Stimulated activated CD4-positive, alpha-beta T cell treated with anti-CD3 and anti-CD28 coated beads, Interleukin-12 subunit alpha, Interleukin-12 subunit beta, amount 100 ng/mL, for 48 hours (primary cell): Measurements from ENCODE around the gene SH2B2.
"Not testable (repeated sequence)": the region's sequence is repeated elsewhere in the genome, so short reads cannot be mapped to it uniquely, and the experiment has no call there.

Experiments used
- DNase-seq, 3 donors: peaks; one replicate each; pipeline ENCODE4 v3.0.0-alpha.2; 2020; ENCODE audit warnings: low read depth in 2 of 3, low spot score in 1 of 3

SH2B2 gene

GRCh38 chr7:102305414-102306268 is 19.0 kb downstream of the SH2B2 start:
- no peak for DNase-seq

DNA sequence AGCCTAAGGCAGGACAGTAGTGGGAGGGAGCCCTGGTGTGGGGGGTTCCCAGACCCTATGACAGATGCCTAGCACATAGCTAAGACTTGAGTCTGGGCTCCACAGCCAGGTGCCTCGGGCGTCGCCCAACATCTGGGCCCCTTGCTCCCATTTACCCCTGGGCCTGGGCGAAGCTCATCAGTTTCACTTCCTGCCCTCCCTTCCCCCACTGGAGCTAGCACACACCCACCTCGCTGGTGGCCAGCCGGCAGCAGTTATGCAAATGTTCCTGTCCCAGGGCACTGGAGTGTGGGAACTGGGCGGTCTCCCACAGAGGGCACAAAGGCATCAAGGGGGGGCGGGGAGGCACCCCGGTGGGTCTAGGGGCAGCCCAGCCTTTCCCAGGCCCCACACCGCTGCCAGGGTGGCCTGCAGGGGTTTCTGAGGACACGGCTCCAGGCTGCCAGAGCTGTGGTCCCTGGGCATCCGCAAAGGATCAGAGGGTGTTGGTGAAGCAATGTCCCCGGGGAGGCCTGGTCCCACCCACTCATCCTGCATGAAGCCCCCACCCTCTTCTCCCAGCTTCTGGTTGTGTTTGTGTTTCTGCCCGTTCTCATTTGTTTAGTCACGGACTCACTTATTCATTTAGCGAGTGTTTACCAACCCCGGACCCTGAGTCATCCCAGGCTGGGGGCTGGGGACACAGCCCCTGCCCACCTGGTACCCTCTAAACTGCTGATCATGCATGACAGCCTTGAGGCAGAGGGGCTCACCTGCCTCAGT is 20.4 kb downstream of the SH2B2 start:
- DNase-seq = no peak

DNA sequence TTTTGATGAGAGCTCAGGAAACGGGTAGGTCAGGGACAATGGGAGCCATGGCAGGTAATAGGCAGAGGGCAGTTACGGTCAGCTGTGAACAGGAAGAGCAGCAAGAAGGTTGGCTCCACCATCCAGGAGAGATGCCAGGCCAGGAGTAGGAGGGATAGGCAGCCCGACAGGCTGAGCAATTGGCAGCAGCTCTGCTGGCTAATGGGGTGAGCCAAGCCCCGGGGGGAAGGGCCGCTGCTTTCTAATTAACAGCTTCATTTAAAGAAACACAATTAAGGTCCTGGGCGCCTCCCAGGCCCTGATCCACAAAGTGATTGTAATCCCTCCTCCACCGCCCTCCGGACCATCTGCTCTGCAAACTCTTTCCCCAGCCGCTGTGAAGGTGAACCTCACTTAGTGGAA is 23.7 kb downstream of the SH2B2 start:
- DNase-seq = no peak

DNA sequence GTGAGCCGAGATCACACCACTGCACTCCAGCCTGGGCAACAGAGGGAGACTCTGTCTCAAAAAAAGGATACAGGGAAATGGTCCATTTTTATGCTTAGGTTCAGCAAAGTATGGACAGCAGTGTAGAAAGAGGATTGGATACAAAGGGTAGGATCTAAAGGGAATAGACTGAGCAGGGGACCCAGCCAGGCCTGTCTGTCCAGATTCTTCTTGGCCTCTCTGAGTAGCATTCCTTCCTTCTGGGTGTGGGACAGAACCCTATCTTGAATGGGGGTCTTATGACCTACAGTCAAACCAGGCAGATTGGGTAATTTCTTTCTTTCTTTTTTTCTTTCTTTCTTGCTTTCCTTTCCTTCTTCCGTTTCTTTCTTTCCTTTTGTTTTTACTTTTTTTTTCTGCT is 25.6 kb downstream of the SH2B2 start:
- no peak for DNase-seq

DNA sequence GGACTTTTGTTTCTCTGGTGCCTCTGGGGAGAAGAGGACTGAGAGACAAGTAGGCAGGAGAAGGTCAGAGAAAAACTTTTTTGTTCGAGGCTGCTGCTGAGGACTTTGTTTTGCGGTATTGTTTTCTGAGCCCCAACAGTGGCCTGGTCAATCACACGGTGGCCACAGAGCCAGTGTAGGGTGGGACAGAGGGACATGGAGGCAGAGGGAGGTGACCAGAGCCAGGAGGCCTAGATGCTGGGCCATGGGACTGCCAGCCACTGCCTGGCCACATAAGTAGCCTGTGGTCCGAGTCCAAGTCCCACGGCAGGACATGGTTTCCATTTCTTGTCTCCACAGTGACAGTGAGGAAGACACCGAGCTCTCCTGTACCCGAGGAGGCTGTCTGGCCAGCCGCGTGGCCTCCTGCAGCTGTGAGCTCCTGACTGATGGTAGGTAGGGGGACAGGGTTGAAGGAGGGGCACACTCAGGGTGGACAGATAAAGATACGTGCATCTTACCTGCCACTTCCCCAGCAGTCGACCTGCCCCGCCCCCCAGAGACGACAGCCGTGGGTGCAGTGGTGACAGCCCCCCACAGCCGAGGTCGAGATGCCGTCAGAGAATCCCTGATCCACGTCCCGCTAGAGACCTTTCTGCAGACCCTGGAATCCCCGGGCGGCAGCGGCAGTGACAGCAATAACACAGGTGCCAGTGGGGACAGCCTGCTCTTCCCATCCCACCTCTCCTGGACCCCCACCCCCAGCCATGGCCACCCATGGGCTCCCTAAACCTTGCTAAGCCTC is 27.5 kb downstream of the SH2B2 start:
- no peak for DNase-seq

- no peak for DNase-seq
These were observed 30.8 kb downstream of the SH2B2 start for GRCh38 chr7:102317231-102318059.

- DNase-seq = no peak
These were observed 31.9 kb downstream of the SH2B2 start for GRCh38 chr7:102318482-102318971.

DNA sequence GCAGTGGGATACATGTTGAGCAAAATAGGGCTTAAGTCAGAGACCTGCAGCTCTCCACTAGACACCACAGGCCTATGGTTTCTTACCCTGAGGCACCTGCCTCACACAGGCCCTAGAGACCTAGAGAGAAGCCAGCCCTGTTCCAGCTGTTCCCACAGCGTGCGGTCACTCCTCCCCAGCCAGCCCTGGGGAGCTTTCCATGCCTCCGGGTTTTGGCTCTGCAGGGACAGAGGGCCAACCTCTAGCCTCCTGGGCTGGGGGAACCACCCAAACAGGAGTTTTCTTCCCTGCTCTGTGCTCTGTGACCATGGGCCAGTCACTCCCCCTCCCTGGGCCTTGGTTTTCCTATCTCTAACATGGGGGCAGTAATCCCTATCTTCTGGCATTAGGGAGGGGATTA is 33.0 kb downstream of the SH2B2 start:
- no peak for DNase-seq

GRCh38 chr7:102320181-102320580 is 33.5 kb downstream of the SH2B2 start:
- no peak for DNase-seq

DNA sequence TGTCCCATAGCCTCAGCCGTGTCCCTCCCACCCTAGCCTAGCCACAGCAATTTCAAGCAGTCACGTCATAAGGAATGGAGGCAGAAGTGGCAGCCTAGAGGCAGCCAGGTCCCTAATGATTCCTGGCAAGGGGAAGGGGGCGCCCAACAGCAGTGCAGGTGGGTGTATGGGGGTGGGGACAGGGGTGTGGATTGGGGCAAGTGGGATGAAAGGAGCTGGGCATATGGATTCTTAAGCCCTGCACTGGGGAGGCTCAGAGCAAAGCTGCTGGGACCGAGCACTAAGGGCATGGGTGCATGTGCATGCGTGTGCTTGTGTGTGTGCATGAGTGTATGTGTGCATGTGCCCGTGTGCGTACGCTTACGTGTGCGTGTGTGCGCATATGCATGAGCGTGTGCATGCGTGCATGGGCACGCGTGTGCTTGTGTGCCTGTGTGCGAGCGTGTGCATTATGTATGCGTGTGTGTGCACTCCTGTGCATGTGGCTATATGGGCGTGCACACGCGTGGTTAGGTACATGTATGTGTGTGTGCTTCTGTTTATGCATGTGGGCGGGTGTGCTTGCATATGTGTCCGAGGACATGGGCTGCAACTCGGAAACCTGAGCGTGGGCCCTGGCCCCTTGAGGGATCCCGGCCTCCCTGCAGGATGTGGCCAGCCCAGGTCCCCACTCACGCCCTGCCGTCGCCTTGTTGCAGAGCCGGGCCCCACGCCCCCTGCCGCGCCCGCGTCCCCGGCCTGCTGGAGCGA is 34.1 kb downstream of the SH2B2 start:
- DNase-seq = no peak

- DNase-seq = peak in 1 of 3 donors; percentile 3
These were observed 34.9 kb downstream of the SH2B2 start for GRCh38 chr7:102321351-102322201.

DNA sequence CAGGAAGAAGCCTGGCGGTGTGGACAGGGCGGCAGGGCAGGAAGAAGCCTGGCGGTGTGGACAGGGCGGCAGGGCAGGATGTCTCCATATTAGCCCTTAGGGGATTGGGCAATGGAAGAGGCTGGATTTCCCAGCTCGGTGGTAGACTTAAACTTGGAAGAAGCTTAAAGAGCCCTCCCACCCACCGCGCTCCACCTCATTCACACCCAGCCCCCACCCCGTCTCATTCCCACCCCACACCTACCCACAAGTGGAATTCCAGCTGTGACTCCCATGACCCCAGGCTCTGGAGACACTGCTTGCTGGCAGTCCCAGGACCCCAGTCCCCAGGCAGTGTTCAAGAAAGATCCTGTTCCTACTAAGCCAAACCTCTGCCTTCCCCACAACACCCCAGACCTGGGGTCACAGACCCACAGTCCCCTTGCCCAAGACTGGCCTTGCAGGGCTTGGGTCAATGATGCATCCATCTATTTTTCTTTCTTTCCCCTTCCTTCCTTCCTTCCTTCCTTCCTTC is 35.6 kb downstream of the SH2B2 start:
- DNase-seq = no peak

DNA sequence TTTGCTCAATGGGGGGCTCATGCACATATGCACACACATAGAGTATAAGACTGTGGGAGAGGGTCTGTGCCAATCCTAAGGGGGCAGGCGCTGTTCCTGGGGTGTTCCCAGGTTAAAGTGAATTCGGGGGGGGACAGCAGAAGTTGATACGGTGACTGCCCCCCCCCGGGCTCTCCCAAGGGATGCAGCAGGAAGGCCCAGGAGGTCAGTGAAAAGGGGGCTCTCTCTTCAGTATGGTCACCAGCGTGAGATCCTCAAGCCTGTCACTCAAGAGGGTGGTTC is 37.2 kb downstream of the SH2B2 start:
- DNase-seq = no peak

GRCh38 chr7:102325106-102325505 is 38.4 kb downstream of the SH2B2 start:
- not testable (repeated sequence) for DNase-seq

- no peak for DNase-seq
These were observed 39.7 kb downstream of the SH2B2 start for GRCh38 chr7:102326157-102326889.

DNA sequence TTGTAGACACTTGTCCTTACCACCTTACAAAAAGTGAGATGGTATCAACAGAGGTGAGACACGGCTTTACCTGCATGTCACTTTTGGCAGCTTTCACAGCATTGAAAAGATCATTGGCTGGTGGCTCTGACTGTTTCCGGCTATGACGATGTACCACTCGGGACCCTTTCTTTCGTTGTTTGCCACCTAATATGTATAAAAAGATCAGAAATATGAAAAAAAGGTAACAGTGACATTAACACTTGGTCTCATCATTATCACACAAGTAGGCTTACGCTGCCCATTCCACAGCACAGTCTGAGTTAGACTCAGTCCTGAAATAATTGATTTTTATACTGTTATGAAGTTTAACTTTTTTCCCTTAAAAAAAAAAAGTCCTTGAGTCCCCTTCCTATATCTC is 40.5 kb downstream of the SH2B2 start:
- DNase-seq = not testable (repeated sequence)

- not testable (repeated sequence) for DNase-seq
These were observed 42.2 kb downstream of the SH2B2 start for GRCh38 chr7:102328863-102329262.

GRCh38 chr7:102329366-102329765 is 42.7 kb downstream of the SH2B2 start:
- DNase-seq = not testable (repeated sequence)
